GM12864 (cell line): ENCODE measurements around the gene LRP2BP.
"Not testable (repeated sequence)": the region's sequence is repeated elsewhere in the genome, so short reads cannot be mapped to it uniquely, and the experiment has no call there.

ENCODE experiments used
- DNase-seq: peaks from one replicate; pipeline ENCODE4 v3.0.0-alpha.2; 2011; ENCODE audit warnings: low read depth
- H3K4me3 ChIP-seq: 2 replicates; pipeline ENCODE4 v1.5.1; 2011; ENCODE audit warnings: mild to moderate bottlenecking, low read depth, low read length, control low read depth
- CTCF ChIP-seq: IDR thresholded peaks from 2 replicates; pipeline ENCODE4 v1.5.1; 2011; ENCODE audit warnings: low read depth, mild to moderate bottlenecking, moderate library complexity, low read length, control low read depth, inconsistent platforms; ENCODE audit errors: missing control alignments

Gene LRP2BP

GRCh38 chr4:185364886-185365285 lies 30.8 kb downstream of the LRP2BP start:
- no peak overlapping the region for H3K4me3 ChIP-seq
- no peak for DNase-seq
- TF ChIP-seq CTCF: no peak

GRCh38 chr4:185363251-185363650 lies 32.5 kb downstream of the LRP2BP start:
- H3K4me3 ChIP-seq: no peak overlapping the region
- TF ChIP-seq CTCF: no peak
- DNase-seq: no peak

GRCh38 chr4:185362570-185362969 lies 33.2 kb downstream of the LRP2BP start:
- not testable (repeated sequence) for DNase-seq, H3K4me3 ChIP-seq

- no peak for TF ChIP-seq CTCF
- DNase-seq: no peak
- no peak overlapping the region for H3K4me3 ChIP-seq
Observed at GRCh38 chr4:185361872-185362271, 33.9 kb downstream of the LRP2BP start.

- TF ChIP-seq CTCF: no peak
- DNase-seq: no peak
- no peak overlapping the region for H3K4me3 ChIP-seq
Observed at GRCh38 chr4:185359767-185360446, 35.8 kb downstream of the LRP2BP start.

GRCh38 chr4:185358959-185359358 lies 36.8 kb downstream of the LRP2BP start:
- no peak for TF ChIP-seq CTCF
- H3K4me3 ChIP-seq: no peak overlapping the region
- no peak for DNase-seq

GRCh38 chr4:185358514-185358913 lies 37.2 kb downstream of the LRP2BP start:
- DNase-seq: no peak
- H3K4me3 ChIP-seq: no peak overlapping the region
- no peak for TF ChIP-seq CTCF
